ENCODE data around the gene ECT2L. TPM values are rescaled to one million over a fixed set of nuclear protein-coding genes. Genes with fewer than 3 reads are reported as not detected.

Gene ECT2L
- total and polyA plus RNA-seq, 2 of the 13 experiments (the other 11 are each of a cell fraction or from before 2014, with no cell fraction given), result 0.12 TPM; not detected in 1

DNA sequence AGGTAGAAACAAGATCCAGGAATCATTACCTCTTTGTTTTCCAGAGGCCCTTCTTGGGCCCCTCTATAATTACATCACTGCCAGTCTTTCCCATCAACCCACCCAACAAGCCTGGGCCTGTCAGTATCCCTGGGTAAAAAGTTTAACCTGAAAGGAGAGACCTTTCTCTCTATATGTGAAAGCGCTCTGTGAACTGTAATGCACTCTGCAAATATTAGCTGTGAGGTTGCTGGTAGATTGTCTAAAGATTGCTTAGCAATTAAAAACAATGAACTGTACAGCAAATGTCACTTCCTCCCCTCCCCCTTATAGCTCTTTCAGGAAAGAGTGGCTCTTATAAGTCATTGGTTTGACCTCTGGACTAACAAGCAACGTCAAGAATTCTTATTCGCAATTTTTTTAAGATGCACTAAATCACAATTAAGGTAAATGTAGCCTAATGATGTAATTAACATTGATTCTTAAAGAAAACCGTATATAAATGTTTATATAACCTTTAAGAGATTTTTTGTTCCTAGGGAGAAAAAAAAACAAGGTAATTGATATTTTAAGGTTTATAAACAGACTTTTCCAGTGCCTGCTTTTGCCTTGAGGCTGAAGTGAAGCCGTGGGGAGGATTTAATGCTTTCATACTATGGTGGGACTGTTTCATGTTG, 18.4 kb downstream of the ECT2L start (continued):
- TF ChIP-seq IRF2 (CRISPR knock-in tag; IDR thresholded peaks at IDR 0.05) (0 out of 2 replicates have a peak, but pooled peaks have one; percentile 17), TAF15 (IDR thresholded peaks at IDR 0.05; ENCODE audit: low read depth, low read length, poor library complexity, severe bottlenecking) (no peak), ZNF101 (CRISPR knock-in tag; IDR thresholded peaks at IDR 0.05; ENCODE audit: borderline replicate concordance, low read depth) (no peak), PBX2 (CRISPR knock-in tag; IDR thresholded peaks at IDR 0.05) (no peak; the same call in 1 of the 2 replicates), RFX3 (CRISPR knock-in tag; IDR thresholded peaks at IDR 0.05) (no peak), CEBPB (IDR thresholded peaks at IDR 0.05; ENCODE audit: borderline replicate concordance, low read depth, low read length) (no peak), AKNA (CRISPR knock-in tag; IDR thresholded peaks at IDR 0.05; ENCODE audit: borderline replicate concordance) (no peak), ARID2 (CRISPR knock-in tag; IDR thresholded peaks at IDR 0.05; ENCODE audit: borderline replicate concordance) (no peak), SATB2 (CRISPR knock-in tag; IDR thresholded peaks at IDR 0.05) (no peak), ZNF619 (CRISPR knock-in tag; IDR thresholded peaks at IDR 0.05) (no peak), ZNF260 (CRISPR knock-in tag; IDR thresholded peaks at IDR 0.05; ENCODE audit: borderline replicate concordance, low read depth) (no peak), TBX3 (IDR thresholded peaks at IDR 0.05; ENCODE audit: borderline replicate concordance) (no peak), ZSCAN20 (CRISPR knock-in tag; IDR thresholded peaks at IDR 0.05; ENCODE audit: borderline replicate concordance) (no peak), ZNF362 (CRISPR knock-in tag; IDR thresholded peaks at IDR 0.05; ENCODE audit: borderline replicate concordance) (no peak), ZNF20 (CRISPR knock-in tag; IDR thresholded peaks at IDR 0.05) (no peak)
- TF ChIP-seq, protein P1, sequence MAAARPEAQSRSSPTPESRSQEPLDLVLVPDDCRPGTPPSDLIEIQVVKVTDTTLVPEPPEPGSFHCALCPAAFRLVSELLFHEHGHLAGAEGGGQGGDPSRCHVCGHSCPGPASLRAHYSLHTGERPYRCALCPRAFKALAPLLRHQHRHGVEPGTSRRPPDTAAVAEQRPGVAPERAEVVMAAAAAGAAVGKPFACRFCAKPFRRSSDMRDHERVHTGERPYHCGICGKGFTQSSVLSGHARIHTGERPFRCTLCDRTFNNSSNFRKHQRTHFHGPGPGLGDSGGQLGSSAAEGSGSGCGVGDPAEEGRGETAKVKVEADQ (CRISPR knock-in tag; IDR thresholded peaks at IDR 0.05; ENCODE audit: borderline replicate concordance), result no peak
